Ovary (tissue), 10 donors: Measurements from ENCODE around the gene NINL. TPM values are rescaled to one million over a fixed set of nuclear protein-coding genes. Genes with fewer than 3 reads are reported as not detected.
"Not testable (repeated sequence)": the region's sequence is repeated elsewhere in the genome, so short reads cannot be mapped to it uniquely, and the experiment has no call there.

Source experiments
- DNase-seq, 5 donors: peaks; one replicate each; pipeline ENCODE4 v3.0.0-alpha.2; 2019 to 2020
- H3K27ac ChIP-seq, 2 donors: fragments of 200-600 bp; one replicate each; pipeline versions ENCODE4 v1.5.1 to v1.8.0; 2019 to 2022
- H3K27me3 ChIP-seq: fragments of 200-600 bp; one replicate; pipeline ENCODE4 v1.8.0; 2022
- H3K36me3 ChIP-seq: fragments of 200-600 bp; sonication (generic); one replicate; pipeline ENCODE4 v1.5.1; 2019
- H3K4me1 ChIP-seq: one replicate; pipeline ENCODE4 v1.8.1; 2013; ENCODE audit warnings: mild to moderate bottlenecking, moderate library complexity; ENCODE audit not compliant: insufficient read depth
- H3K4me3 ChIP-seq: fragments of 200-600 bp; sonication (generic); one replicate; pipeline ENCODE4 v1.5.1; 2017
- H3K9me3 ChIP-seq, 2 donors: fragments of 200-600 bp in 1 of 2; sonication (generic) in 1 of 2; one replicate each; pipeline versions ENCODE4 v1.5.1 to v1.8.1; 2013 to 2019; ENCODE audit warnings: mild to moderate bottlenecking in 1 of 2, moderate library complexity in 1 of 2
- EP300 ChIP-seq: sonication (generic); formaldehyde crosslinking; IDR thresholded peaks from one replicate; pipeline ENCODE4 v1.6.1; 2017; ENCODE audit warnings: antibody characterized with exemption
- POLR2A ChIP-seq: fragments of 450-650 bp; IDR thresholded peaks from one replicate; pipeline ENCODE4 v1.6.1; 2017; ENCODE audit warnings: antibody characterized with exemption, mild to moderate bottlenecking, moderate library complexity
- WGBS, 3 donors: extraction: QIAGEN DNeasy Blood & Tissue Kit in 1 of 3; methylation state at CpG; one replicate each; pipeline versions ENCODE4 v1.1.5 to v1.1.7; 2013 to 2017; 5-methylcytosine and 5-hydroxymethylcytosine counted together
- intact Hi-C, 4 donors: fragments of 100-400 bp; cut with DNase I; formaldehyde crosslinking; loops; one replicate each; pipeline versions ENCODE4 v1.11.0 to v1.15.1; 2022 to 2023
- long read RNA-seq, 3 donors: library from polyadenylated mRNA in 2 of 3; unstranded in 2 of 3; transcript quantifications; one replicate each; pipeline ENCODE4 v2.0.0 and lab custom pipeline, GENCODE V29; 2021 to 2026
- polyA plus RNA-seq, 2 donors: library from polyadenylated mRNA; stranded (reverse); fragments of 200-250 nt in 1 of 2; fragments of 350-450 nt in 1 of 2; fragmentation: Illumina TruSeq in 1 of 2; extraction: RNeasy Lipid Tissue Mini Kit (QIAGEN cat#74804) in 1 of 2; gene quantifications; one replicate each; pipeline ENCODE4 v1.2.3, GENCODE V29; 2013 to 2014
- total RNA-seq, 7 donors: library from RNA; depleted of rRNA in 2 of 7; stranded (reverse); fragments of >200 nt in 2 of 7; fragmentation: NEBNext Ultra II Directional in 3 of 7; extraction: Animal tissue kit (Norgen Biotek cat#: 25700) in 3 of 7; gene quantifications; one replicate each; pipeline versions ENCODE4 v1.1.0 to v1.2.4, GENCODE V29; 2016 to 2023
- TF ChIP-seq, protein P1 (sequence below), 3 donors: fragments of 450-650 bp in 2 of 3; fragments of 200-600 bp in 1 of 3; IDR thresholded peaks; one replicate each; pipeline versions ENCODE4 v1.5.1 to v1.8.0; 2016 to 2022; ENCODE audit warnings: antibody characterized with exemption in 3 of 3, mild to moderate bottlenecking in 1 of 3
- donor health status: DM: no; HTN: no; CAD: no; lungs with moderate emphysema.
- donor health status: DM: no; HTN: no; CAD: no.
- donor health status: Bipolar disorder and iron deficiency.
- donor health status: DM: yes; HTN: yes; CAD: no.
- donor health status: DM: no; HTN: no; CAD: no.
- donor health status: DM: yes; HTN: yes; CAD: no.

NINL gene
- total RNA-seq: 10 to 100 TPM; 10.1 to 33.3 (median 20.7) TPM
- polyA plus RNA-seq: 10 to 100 TPM; 14.3 to 17.4 TPM
- long read RNA-seq, donor 1, partial matches to known transcripts: 24 of 58 reads
- long read RNA-seq, donor 1, other reads (novel, unspliced or antisense): 33 of 58 reads
- long read RNA-seq, donor 2, partial matches to known transcripts: 21 of 22 reads
- long read RNA-seq, donor 2, other reads (novel, unspliced or antisense): 0 of 22 reads
- long read RNA-seq, donor 3, full-length matches to known transcripts: 8 of 30 reads
- long read RNA-seq, donor 3, partial matches to known transcripts: 11 of 30 reads
- long read RNA-seq, donor 3, other reads (novel, unspliced or antisense): 11 of 30 reads

DNA sequence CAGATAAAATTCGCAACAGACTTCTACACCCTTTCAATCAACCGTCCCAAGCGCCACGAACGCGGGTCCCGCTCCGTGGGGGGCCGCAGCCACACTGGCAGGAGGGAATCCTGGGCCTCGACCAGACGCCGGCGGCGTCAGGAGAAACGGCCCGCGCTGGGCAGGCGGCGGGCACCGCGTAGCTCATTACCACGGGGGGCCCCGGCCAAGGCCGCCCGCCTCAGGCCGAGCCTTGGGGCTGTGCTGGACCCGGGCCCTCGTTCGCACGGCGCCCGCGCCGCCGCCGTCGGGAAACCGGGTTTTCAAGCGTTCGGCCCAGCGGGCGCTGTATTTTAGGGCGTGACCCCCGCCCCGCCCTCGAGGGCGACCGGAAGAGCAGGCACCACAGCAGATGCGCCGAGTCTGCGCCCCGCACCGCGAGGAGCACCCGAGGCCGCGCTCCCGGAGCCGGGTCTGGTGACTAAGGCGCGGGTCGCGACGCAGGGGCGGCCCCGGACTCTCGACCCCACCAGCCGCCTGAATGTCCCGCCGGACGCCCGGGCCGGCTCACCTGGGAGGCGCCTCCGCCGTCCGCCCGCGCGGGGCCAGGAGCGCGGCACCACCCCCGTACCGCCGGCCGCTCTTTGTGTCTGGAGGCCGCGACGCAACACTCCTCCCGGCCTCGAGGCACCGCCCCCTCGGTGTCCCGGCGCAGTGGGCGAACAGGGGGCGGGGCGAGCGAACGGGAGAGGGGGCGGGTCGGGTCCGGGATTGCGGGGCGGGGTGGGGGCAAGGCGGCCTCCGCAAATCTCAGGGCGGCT, at the start of gene NINL:
NINL (minus strand) TSS at position 627 of the 800 bp plus-strand sequence. CDS start 58,944 bp downstream, outside the sequence.
- H3K27me3 ChIP-seq: no peaks in the 10 kb centered on the region
- 0 to 7% (median 1%) methylated on average over 60 to 108 of the region's 108 CpGs for WGBS, 3 donors
- H3K4me3 ChIP-seq: peak within 1 kb of the TSS; percentile 53
- peak; percentile 74 to 86 (median 83) for DNase-seq
- peaks cover 4% of the 10 kb centered on the region for H3K4me1 ChIP-seq
- no peaks in the 10 kb centered on the region for H3K36me3 ChIP-seq
- TF ChIP-seq POLR2A: peak; percentile 59
- TF ChIP-seq EP300: no peak
- TF ChIP-seq, protein P1, sequence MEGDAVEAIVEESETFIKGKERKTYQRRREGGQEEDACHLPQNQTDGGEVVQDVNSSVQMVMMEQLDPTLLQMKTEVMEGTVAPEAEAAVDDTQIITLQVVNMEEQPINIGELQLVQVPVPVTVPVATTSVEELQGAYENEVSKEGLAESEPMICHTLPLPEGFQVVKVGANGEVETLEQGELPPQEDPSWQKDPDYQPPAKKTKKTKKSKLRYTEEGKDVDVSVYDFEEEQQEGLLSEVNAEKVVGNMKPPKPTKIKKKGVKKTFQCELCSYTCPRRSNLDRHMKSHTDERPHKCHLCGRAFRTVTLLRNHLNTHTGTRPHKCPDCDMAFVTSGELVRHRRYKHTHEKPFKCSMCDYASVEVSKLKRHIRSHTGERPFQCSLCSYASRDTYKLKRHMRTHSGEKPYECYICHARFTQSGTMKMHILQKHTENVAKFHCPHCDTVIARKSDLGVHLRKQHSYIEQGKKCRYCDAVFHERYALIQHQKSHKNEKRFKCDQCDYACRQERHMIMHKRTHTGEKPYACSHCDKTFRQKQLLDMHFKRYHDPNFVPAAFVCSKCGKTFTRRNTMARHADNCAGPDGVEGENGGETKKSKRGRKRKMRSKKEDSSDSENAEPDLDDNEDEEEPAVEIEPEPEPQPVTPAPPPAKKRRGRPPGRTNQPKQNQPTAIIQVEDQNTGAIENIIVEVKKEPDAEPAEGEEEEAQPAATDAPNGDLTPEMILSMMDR (IDR thresholded peaks at IDR 0.05): no peak
- H3K9me3 ChIP-seq: no peaks in the 10 kb centered on the region
- intact Hi-C loops: loop anchor here in 2 of 4 donors (10.0 kb wide), 2 partner anchors 50 to 80 kb away; no protein-coding TSS in a partner anchor
- peak within 1 kb of the TSS; percentile 42 to 73 for H3K27ac ChIP-seq

DNA sequence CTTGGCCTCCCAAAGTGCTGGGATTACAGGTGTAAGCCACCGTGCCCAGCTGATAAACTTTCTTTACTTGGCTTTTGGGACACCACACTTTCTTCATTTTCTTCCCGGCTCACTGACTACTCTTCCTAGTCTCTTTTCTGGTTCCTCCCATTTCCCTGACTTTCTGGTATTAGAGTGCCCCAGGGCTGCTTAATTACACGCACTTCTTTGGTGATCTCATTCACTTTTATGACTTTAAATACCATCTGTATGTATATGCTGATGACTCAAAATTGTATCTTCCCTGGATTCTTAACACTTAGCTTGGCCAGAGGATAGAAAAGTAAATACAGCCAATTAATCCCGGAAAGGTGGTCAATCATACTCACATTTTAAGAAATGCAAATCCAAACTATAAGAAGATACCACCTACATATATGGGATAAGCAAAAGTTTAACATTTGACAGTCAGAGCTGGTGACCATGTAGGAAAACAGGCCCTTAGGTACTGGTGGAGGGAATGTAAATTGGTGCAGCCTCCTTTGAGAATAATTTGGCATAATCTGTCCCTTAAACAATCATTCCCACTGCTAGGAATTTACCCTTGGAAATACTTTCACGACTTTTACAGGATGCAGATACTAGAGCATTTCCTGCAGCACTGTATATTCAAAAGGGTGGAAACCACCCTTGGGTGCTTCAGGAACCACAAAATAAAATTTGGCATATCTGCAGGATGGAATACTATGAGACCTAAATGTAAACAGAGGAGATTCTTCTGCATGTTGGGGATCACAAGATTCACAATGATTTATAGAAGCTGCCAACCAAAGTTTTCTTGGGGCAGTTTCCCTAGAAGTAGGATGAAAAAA, 47.8 kb upstream of the NINL start:
- DNase-seq: no peak
- Histone ChIP-seq H3K36me3 (no peaks in the 10 kb centered on the region), H3K4me3 (no peak overlapping the region), H3K9me3 (no peaks in the 10 kb centered on the region), H3K27me3 (no peaks in the 10 kb centered on the region), H3K27ac (no peak overlapping the region), H3K4me1 (no peaks in the 10 kb centered on the region)
- WGBS, 3 donors: 74 to 90% (median 89%) methylated on average over 5 of the region's 5 CpGs
- intact Hi-C loops: no loop called here
- TF ChIP-seq, protein P1 (IDR thresholded peaks at IDR 0.05): no peak
- TF ChIP-seq POLR2A: no peak
- TF ChIP-seq EP300: no peak

DNA sequence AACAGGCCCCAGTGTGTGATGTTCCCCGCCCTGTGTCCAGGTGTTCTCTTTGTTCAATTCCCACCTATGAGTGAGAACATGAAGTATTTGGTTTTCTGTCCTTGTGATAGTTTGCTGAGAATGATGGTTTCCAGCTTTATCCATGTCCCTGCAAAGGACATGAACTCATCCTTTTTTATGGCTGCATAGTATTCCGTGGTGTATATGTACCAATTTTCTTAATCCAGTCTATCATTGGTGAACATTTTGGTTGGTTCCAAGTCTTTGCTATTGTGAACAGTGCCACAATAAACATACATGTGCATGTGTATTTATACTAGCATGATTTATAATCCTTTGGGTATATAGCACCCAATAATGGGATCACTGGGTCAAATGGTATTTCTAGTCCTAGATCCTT, 45.3 kb upstream of the NINL start:
- H3K36me3 ChIP-seq, H3K4me3 ChIP-seq, H3K4me1 ChIP-seq, intact Hi-C loops, DNase-seq, H3K9me3 ChIP-seq, H3K27ac ChIP-seq, H3K27me3 ChIP-seq: not testable (repeated sequence)
- 98 to 100% (median 99%) methylated on average over 2 of the region's 2 CpGs for WGBS, 3 donors

DNA sequence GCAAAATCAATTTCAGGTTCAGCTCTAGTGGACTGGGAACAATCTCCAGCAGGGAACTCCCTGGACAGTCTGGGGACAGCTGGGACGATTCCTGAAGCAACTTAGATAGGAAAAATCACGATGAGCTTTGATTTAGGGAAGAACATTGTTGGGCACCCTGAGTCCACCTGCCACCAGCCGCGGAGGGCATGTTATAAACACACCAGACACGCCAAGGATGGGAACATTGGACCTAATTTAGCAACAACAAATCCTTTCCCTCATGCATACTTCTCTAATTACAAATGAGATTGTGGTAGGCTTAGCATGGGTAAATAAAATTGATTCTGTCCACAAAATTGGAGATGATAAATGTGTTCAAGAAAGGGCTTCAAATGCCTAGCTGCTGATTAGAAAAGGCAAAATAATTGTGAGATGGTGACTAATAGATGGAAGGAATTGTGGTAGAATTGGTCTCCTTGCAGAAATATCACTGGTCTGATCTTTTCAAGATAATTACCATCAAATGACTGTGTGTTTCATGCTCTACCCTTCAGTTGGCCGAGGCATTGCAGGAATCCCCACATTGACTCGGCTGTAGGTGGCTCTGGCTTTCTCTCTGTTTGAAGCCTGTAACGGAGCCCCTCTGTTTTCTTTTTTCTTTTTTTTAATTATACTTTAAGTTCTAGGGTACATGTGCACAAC, 44.6 kb upstream of the NINL start:
- peaks cover 1% of the 10 kb centered on the region for H3K4me1 ChIP-seq
- intact Hi-C loops: loop anchor here in 1 of 4 donors (10.0 kb wide), 1 partner anchor 65 kb away; the partner anchor contains the start of gene ZNF337
- no peaks in the 10 kb centered on the region for H3K27me3 ChIP-seq
- no peak for TF ChIP-seq POLR2A
- TF ChIP-seq EP300: no peak
- TF ChIP-seq, protein P1 (IDR thresholded peaks at IDR 0.05): no peak
- no peaks in the 10 kb centered on the region for H3K9me3 ChIP-seq
- WGBS, 3 donors: 83 to 86% (median 86%) methylated on average over 8 of the region's 8 CpGs
- no peaks in the 10 kb centered on the region for H3K36me3 ChIP-seq
- DNase-seq: no peak
- H3K27ac ChIP-seq: no peak overlapping the region
- H3K4me3 ChIP-seq: no peak overlapping the region
